CD4-positive, alpha-beta T cell (primary cell): ENCODE data around the gene MRPS12. TPM values are rescaled to one million over a fixed set of nuclear protein-coding genes. Genes with fewer than 3 reads are reported as not detected.

Experiments
- ATAC-seq: fragments of 200-7000 bp; cut with Tn5 transposase; one replicate; pipeline ENCODE4 v1.10.0; 2022; ENCODE audit warnings: mild to moderate bottlenecking; ENCODE audit not compliant: poor library complexity
- CTCF ChIA-PET: fragments of 350-600 bp; sonication (Branson Sonifier 250); formaldehyde crosslinking; loops from one replicate; lab custom pipeline; 2021; ENCODE audit warnings: antibody characterized with exemption, inconsistent platforms; lab: Charles Lee
- POLR2A ChIA-PET: fragments of 350-600 bp; sonication (Branson Sonifier 250); formaldehyde crosslinking; loops from one replicate; lab custom pipeline; 2021; ENCODE audit warnings: antibody characterized with exemption, inconsistent platforms; lab: Charles Lee
- DNase-seq, 14 experiments: peaks; one replicate each; pipeline ENCODE4 v3.0.0-alpha.2; 2013 to 2020; ENCODE audit warnings: mixed read lengths in 2 of 14
- H3K27ac ChIP-seq, 2 donors: one replicate each; pipeline versions ENCODE4 v1.5.1 to v1.7.0; 2013; ENCODE audit warnings: low read length in 2 of 2, low read depth in 1 of 2, mild to moderate bottlenecking in 1 of 2
- H3K27me3 ChIP-seq, 2 experiments: 1 replicate in 1 of 2; 2 replicates in 1 of 2; pipeline versions ENCODE4 v1.6.1 to v1.7.0; 2013; ENCODE audit warnings: low read length in 2 of 2, control low read depth in 1 of 2, mild to moderate bottlenecking in 1 of 2, moderate library complexity in 1 of 2; ENCODE audit not compliant: insufficient read depth in 2 of 2, control insufficient read depth in 1 of 2
- H3K36me3 ChIP-seq: one replicate; pipeline ENCODE4 v1.6.1; 2013; ENCODE audit warnings: low read length, control low read depth; ENCODE audit not compliant: insufficient read depth
- H3K4me1 ChIP-seq: one replicate; pipeline ENCODE4 v1.6.1; 2013; ENCODE audit warnings: low read length, control low read depth; ENCODE audit not compliant: insufficient read depth
- H3K4me3 ChIP-seq: one replicate; pipeline ENCODE4 v1.5.1; 2013; ENCODE audit warnings: mild to moderate bottlenecking, low read length, moderate library complexity
- H3K9me3 ChIP-seq, 2 experiments: 1 replicate in 1 of 2; 2 replicates in 1 of 2; pipeline versions ENCODE4 v1.6.1 to v1.7.0; 2013; ENCODE audit warnings: low read length in 2 of 2, mild to moderate bottlenecking in 2 of 2, control low read depth in 1 of 2, moderate library complexity in 1 of 2; ENCODE audit not compliant: control insufficient read depth in 1 of 2, insufficient read depth in 1 of 2
- H3K27ac Mint-ChIP-seq: one replicate; pipeline ENCODE4 v1.8.0; 2020; ENCODE audit warnings: mixed read lengths
- H3K27me3 Mint-ChIP-seq: one replicate; pipeline ENCODE4 v1.8.0; 2021; ENCODE audit warnings: mixed read lengths
- H3K36me3 Mint-ChIP-seq: one replicate; pipeline ENCODE4 v1.8.0; 2021; ENCODE audit warnings: low read depth, mixed read lengths
- H3K4me1 Mint-ChIP-seq: one replicate; pipeline ENCODE4 v1.8.0; 2021; ENCODE audit warnings: low read depth, mixed read lengths
- H3K4me3 Mint-ChIP-seq: one replicate; pipeline ENCODE4 v1.8.0; 2020; ENCODE audit warnings: mild to moderate bottlenecking, mixed read lengths
- H3K9me3 Mint-ChIP-seq: one replicate; pipeline ENCODE4 v1.8.0; 2020; ENCODE audit warnings: mixed read lengths
- intact Hi-C, 2 experiments: fragments of 100-400 bp; cut with DNase I in 1 of 2; cut with micrococcal nuclease in 1 of 2; formaldehyde crosslinking; loops; one replicate each; pipeline versions ENCODE4 v1.15.1 to v1.9.0; 2023 to 2025; cut with DNase I, micrococcal nuclease
- total RNA-seq, 174 experiments: library from RNA in 2 of 174; stranded (reverse) in 2 of 174; gene quantifications; one replicate each; pipeline ENCODE4 v1.2.3 and lab custom pipeline; 2021 to 2026
- TF ChIP-seq, protein P1 (sequence below): fragments of 200-600 bp; IDR thresholded peaks from one replicate; pipeline ENCODE4 v1.8.0; 2022; ENCODE audit warnings: antibody characterized with exemption, mild to moderate bottlenecking

The MRPS12 gene
- total RNA-seq, 2 experiments from 2014 or later = 13.7 to 15.4 TPM

DNA sequence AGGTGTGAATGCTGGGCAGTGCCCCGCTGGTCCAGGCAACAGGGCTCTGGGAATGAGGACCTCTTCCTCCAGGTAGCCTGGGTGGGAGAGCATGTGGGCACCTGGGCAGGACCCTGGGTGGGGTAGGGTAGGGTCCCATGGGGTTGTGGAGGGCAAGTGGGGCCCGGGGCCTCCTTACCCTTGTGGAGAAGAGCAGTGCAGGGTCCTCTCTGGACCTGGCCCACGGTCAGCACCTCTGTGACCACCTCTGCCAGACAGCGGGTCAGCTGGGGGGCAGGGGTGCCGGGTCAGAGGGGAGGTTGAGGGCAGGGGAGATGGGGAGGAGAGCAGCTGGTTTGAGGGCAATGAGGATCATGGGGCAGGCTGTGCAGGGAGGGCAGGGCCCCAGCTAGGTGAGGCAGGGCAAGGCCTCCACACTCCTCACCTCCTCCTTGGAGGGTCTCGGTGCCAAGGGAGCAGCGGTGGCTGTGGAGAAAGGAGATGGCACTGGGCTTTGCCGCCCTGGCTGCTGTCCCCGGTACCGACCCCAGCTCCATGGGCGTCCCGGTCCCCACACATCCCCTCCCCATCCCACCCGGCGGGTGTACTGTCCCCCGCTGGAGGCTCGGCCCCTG lies 19.2 kb upstream of the MRPS12 start:
- Mint-ChIP-seq H3K9me3 (no peaks in the 10 kb centered on the region), H3K27ac (no peak overlapping the region), H3K27me3 (no peaks in the 10 kb centered on the region), H3K4me1 (peaks cover 7% of the 10 kb centered on the region), H3K36me3 (peaks cover 16% of the 10 kb centered on the region), H3K4me3 (no peak overlapping the region)
- DNase-seq (no peak), ATAC-seq (no peak)
- intact Hi-C loops = no loop called here
- H3K4me1 ChIP-seq = peaks cover 11% of the 10 kb centered on the region
- CTCF ChIA-PET = no interaction called here
- H3K4me3 ChIP-seq = no peak overlapping the region
- no peak overlapping the region for H3K27ac ChIP-seq
- POLR2A ChIA-PET = no interaction called here
- no peaks in the 10 kb centered on the region for H3K27me3 ChIP-seq
- TF ChIP-seq, protein P1, sequence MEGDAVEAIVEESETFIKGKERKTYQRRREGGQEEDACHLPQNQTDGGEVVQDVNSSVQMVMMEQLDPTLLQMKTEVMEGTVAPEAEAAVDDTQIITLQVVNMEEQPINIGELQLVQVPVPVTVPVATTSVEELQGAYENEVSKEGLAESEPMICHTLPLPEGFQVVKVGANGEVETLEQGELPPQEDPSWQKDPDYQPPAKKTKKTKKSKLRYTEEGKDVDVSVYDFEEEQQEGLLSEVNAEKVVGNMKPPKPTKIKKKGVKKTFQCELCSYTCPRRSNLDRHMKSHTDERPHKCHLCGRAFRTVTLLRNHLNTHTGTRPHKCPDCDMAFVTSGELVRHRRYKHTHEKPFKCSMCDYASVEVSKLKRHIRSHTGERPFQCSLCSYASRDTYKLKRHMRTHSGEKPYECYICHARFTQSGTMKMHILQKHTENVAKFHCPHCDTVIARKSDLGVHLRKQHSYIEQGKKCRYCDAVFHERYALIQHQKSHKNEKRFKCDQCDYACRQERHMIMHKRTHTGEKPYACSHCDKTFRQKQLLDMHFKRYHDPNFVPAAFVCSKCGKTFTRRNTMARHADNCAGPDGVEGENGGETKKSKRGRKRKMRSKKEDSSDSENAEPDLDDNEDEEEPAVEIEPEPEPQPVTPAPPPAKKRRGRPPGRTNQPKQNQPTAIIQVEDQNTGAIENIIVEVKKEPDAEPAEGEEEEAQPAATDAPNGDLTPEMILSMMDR = no peak
- peaks cover 25% of the 10 kb centered on the region for H3K36me3 ChIP-seq
- no peaks in the 10 kb centered on the region for H3K9me3 ChIP-seq

DNA sequence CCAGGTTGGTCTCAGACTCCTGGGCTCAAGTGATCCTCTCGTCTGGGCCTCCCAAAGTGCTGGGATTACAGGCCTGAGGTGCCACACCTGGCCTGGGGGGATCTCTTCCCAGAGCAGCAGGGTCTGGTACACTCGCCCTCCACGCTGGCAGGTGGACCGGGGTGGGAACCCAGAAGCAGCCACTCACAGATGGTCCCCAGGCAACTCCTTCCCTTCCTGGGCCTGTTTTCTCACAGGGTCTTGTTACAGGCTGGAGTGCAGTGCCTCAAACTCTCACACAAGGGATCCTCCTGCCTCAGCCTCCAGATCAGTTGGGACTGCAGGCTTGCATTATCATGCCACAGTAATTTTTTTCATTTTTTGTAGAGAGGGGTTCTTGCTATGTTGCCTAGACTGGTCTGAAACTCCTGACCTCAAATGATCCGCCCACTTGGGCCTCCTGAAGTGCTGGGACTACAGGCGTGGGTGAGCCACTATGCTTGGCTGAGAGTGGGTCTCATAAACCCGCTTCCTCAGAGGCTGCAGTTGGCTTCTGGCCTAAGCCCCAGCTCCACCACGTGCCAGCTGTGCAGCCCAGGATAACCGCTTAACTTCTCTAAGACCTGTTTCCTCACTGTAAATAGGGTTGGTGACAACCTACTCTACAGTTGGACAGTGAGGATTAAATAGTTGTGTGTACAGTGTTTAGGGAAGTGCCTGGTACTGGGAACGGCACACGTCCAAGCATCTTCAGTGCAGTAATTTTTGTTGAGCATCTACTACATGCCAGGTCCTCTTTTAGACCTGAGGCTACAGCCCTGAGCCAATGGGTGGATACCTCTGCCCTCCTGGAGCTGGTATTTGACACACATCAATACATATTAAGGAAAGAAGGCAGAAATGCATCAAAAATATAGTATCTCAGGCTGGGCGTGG lies 17.9 kb upstream of the MRPS12 start:
- H3K27me3 ChIP-seq = no peaks in the 10 kb centered on the region
- H3K36me3 ChIP-seq = peaks cover 12% of the 10 kb centered on the region
- Mint-ChIP-seq H3K27me3 (no peaks in the 10 kb centered on the region), H3K4me1 (peaks cover 7% of the 10 kb centered on the region), H3K27ac (no peak overlapping the region), H3K9me3 (no peaks in the 10 kb centered on the region), H3K4me3 (no peak overlapping the region), H3K36me3 (peaks cover 6% of the 10 kb centered on the region)
- peaks cover 11% of the 10 kb centered on the region for H3K4me1 ChIP-seq
- H3K27ac ChIP-seq = no peak overlapping the region
- CTCF ChIA-PET = interaction anchor here (0.6 kb wide), 1 partner anchor 504 kb away, joined by 3 read pairs; no protein-coding TSS in a partner anchor
- POLR2A ChIA-PET = no interaction called here
- TF ChIP-seq, protein P1 = no peak
- no peaks in the 10 kb centered on the region for H3K9me3 ChIP-seq
- intact Hi-C loops = no loop called here
- DNase-seq (no peak), ATAC-seq (no peak)
- H3K4me3 ChIP-seq = no peak overlapping the region

DNA sequence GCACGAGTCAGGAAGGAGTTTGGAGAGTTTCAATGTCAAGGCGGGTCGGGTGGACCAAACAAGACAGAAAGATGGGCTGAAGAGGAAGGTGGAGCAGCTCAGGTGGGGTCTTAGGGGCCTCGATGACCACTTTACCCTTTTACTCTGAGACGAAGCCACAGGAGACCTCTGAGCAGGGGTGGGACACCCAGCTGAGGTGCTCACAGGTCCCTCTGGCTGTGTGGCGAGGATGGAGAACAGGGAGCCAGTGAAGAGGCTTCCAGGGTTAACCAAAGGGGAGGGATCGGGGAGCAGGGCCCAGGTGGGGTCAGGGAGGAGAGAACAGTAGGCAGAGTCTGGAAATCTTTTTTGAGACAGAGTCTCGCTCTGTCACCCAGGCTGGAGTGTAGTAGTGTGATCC lies 16.8 kb upstream of the MRPS12 start:
- Mint-ChIP-seq H3K36me3 (no peaks in the 10 kb centered on the region), H3K27ac (no peak overlapping the region), H3K4me1 (peaks cover under 1% of the 10 kb centered on the region), H3K4me3 (no peak overlapping the region), H3K27me3 (no peaks in the 10 kb centered on the region), H3K9me3 (no peaks in the 10 kb centered on the region)
- ATAC-seq (no peak), DNase-seq (no peak)
- ChIA-PET POLR2A (no interaction called here), CTCF (interaction anchor here (0.6 kb wide), 1 partner anchor 603 kb away, joined by 3 read pairs; no protein-coding TSS in a partner anchor)
- intact Hi-C loops = no loop called here
- H3K36me3 ChIP-seq = peaks cover 6% of the 10 kb centered on the region
- TF ChIP-seq, protein P1 = no peak
- H3K27ac ChIP-seq = no peak overlapping the region
- peaks cover 6% of the 10 kb centered on the region for H3K4me1 ChIP-seq
- no peaks in the 10 kb centered on the region for H3K9me3 ChIP-seq
- H3K4me3 ChIP-seq = no peak overlapping the region
- no peaks in the 10 kb centered on the region for H3K27me3 ChIP-seq
